Type B pancreatic cell (in vitro differentiated cells): Measurements from ENCODE around the gene ZSCAN5B. TPM values are rescaled to one million over a fixed set of nuclear protein-coding genes. Genes with fewer than 3 reads are reported as not detected.

Source experiments
- DNase-seq: peaks from one replicate; pipeline ENCODE4 v3.0.0; 2021; ENCODE audit warnings: mixed read lengths; ENCODE audit not compliant: unreplicated experiment; ENCODE audit errors: extremely low spot score
- H3K27ac Mint-ChIP-seq: 2 replicates; pipeline ENCODE4 v1.8.0; 2021; ENCODE audit warnings: mild to moderate bottlenecking, mixed read lengths
- H3K27me3 Mint-ChIP-seq: 2 replicates; pipeline ENCODE4 v1.8.0; 2021; ENCODE audit warnings: mixed read lengths
- H3K36me3 Mint-ChIP-seq: 2 replicates; pipeline ENCODE4 v1.8.0; 2021; ENCODE audit warnings: mixed read lengths
- H3K4me1 Mint-ChIP-seq: one replicate; pipeline ENCODE4 v1.8.0; 2021; ENCODE audit warnings: mixed read lengths; ENCODE audit not compliant: unreplicated experiment
- H3K4me3 Mint-ChIP-seq: 2 replicates; pipeline ENCODE4 v1.8.0; 2021; ENCODE audit warnings: mild to moderate bottlenecking, mixed read lengths
- H3K9me3 Mint-ChIP-seq: 2 replicates; pipeline ENCODE4 v1.8.0; 2021; ENCODE audit warnings: mixed read lengths
- total RNA-seq: library from RNA; stranded (reverse); gene quantifications from 2 replicates; pipeline ENCODE4 v1.2.1, GENCODE V29; 2021; ENCODE audit warnings: low replicate concordance
- TF ChIP-seq, protein P1 (sequence below): fragments of 200-600 bp; sonication (generic); conservative IDR thresholded peaks from 2 replicates; pipeline ENCODE4 v1.5.0; 2021; ENCODE audit warnings: antibody characterized with exemption, mild to moderate bottlenecking

Gene ZSCAN5B
- total RNA-seq, 1 donor from 2014 or later = not detected

DNA sequence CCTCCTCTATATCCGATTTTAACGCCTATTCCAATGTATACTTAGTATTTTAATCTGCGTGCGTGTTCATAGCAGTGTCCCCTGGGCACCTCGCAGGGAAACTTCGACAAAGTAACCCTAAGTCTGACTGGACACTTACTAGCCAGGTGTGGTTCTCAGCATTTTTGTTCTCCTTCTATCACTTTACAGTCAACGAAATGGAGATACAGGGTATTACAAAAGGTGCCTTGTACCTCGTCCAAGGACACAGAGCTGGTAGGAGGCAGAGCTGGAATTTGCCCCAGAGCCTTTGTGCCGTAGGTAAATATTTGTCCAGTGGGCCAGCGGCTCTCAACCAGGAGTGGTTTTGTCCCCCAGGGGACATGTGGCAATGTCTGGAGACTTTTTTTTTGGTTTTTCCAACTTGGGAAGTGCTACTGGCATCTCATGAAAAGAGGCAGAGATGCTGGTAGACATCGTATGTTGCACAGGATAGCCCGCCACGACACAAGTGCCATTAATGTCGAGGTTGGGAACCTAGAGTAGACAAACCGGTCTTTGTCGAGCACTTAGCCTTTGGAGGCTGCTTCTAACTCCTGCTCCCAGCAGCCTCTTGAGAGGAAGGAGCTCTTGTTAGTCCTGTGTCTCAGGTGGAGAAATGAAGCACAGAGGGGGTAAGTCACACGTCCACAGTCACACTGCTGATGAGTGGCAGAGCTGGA lies 55.3 kb downstream of the ZSCAN5B start:
- DNase-seq = no peak
- H3K27me3 Mint-ChIP-seq = no peaks in the 10 kb centered on the region
- H3K4me3 Mint-ChIP-seq = peak overlapping the region; percentile 97
- H3K4me1 Mint-ChIP-seq = peaks cover 30% of the 10 kb centered on the region
- H3K36me3 Mint-ChIP-seq = no peaks in the 10 kb centered on the region
- H3K9me3 Mint-ChIP-seq = no peaks in the 10 kb centered on the region
- peak overlapping the region; percentile 90 for H3K27ac Mint-ChIP-seq
- TF ChIP-seq, protein P1, sequence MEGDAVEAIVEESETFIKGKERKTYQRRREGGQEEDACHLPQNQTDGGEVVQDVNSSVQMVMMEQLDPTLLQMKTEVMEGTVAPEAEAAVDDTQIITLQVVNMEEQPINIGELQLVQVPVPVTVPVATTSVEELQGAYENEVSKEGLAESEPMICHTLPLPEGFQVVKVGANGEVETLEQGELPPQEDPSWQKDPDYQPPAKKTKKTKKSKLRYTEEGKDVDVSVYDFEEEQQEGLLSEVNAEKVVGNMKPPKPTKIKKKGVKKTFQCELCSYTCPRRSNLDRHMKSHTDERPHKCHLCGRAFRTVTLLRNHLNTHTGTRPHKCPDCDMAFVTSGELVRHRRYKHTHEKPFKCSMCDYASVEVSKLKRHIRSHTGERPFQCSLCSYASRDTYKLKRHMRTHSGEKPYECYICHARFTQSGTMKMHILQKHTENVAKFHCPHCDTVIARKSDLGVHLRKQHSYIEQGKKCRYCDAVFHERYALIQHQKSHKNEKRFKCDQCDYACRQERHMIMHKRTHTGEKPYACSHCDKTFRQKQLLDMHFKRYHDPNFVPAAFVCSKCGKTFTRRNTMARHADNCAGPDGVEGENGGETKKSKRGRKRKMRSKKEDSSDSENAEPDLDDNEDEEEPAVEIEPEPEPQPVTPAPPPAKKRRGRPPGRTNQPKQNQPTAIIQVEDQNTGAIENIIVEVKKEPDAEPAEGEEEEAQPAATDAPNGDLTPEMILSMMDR = no peak

DNA sequence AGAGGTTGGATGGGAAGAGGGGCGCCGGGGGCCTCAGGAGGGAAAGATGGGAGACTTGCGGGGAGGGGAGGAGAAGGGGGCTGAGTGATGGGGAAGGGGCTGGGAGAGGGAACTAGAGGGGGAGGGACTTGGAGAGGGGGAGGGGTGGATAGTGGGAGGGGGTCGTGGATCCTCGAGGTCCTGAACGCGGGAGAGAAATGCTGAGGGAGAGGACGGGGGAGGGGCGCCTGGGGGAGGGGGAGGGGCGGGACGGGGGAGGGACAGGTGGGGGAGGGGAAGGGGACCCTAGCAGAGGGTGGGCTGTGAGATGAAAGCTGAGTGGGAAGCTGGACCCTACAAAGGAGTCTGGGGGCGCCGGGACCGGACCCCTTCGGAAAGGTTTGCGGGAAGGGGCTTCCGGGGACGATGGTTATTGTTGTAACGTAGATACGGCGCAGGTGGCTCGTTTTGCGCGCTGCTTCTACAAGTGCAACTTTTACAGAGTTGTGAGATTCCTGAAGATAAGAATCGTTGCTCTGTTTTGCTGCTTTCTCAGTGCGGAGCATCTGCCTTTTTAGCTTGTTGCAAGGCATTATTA lies 56.1 kb downstream of the ZSCAN5B start:
- Mint-ChIP-seq H3K27me3 (no peaks in the 10 kb centered on the region), H3K27ac (peak overlapping the region; percentile 90), H3K4me1 (peaks cover 30% of the 10 kb centered on the region), H3K4me3 (peak overlapping the region; percentile 97), H3K9me3 (no peaks in the 10 kb centered on the region), H3K36me3 (no peaks in the 10 kb centered on the region)
- DNase-seq = no peak
- TF ChIP-seq, protein P1 = no peak

DNA sequence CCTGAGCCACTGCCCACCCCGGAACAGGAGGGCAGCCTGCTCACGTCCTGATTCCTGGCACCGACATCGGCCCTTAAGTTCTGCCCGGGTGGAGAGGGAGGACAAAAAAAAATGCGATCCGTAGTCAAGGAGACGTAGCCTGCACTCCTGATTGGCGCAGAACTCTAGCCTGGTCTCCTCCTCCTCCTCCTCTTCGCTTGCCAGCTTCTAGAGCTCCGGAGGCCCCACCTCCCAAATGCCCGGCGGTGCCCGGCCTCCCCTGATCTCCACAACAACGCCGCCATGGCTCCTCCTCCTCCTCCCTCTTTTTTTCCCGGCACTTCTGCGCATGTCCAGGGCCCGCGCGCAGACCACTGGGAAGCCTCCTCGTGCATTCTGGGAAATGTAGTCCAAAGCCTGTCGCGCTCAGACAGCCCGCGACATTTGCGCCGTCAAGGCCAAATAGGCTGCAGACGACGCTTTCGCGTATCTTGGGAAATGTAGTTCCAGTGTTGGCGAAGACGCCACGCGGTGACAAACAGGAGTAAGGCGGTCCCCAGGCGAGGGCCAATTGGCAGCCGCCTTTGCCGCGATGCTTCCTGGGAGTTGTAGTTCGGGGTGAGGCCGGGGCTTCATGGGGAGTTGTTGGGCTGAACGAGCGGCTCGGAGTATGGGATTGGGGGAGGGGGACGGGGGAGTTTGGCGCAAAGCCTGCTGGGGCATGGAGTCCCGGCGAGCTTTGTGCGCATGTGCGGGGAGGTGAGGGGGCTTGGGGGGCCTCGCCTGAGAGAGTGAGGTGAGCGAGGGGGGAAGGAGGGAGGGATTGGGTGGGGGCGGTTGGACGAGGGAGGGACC lies 56.8 kb downstream of the ZSCAN5B start, which contains the start of gene ZNF444:
TSS of gene ZNF444 (plus strand) at position 705 of the 834 bp plus-strand sequence. CDS start 5,625 bp downstream, outside the sequence.
- H3K36me3 Mint-ChIP-seq = no peaks in the 10 kb centered on the region
- no peaks in the 10 kb centered on the region for H3K9me3 Mint-ChIP-seq
- DNase-seq = peak; percentile 99
- H3K4me1 Mint-ChIP-seq = peaks cover 33% of the 10 kb centered on the region
- TF ChIP-seq, protein P1 = no peak
- H3K27ac Mint-ChIP-seq = peak within 1 kb of the TSS; percentile 97
- H3K27me3 Mint-ChIP-seq = no peaks in the 10 kb centered on the region
- H3K4me3 Mint-ChIP-seq = peak within 1 kb of the TSS; percentile 97

DNA sequence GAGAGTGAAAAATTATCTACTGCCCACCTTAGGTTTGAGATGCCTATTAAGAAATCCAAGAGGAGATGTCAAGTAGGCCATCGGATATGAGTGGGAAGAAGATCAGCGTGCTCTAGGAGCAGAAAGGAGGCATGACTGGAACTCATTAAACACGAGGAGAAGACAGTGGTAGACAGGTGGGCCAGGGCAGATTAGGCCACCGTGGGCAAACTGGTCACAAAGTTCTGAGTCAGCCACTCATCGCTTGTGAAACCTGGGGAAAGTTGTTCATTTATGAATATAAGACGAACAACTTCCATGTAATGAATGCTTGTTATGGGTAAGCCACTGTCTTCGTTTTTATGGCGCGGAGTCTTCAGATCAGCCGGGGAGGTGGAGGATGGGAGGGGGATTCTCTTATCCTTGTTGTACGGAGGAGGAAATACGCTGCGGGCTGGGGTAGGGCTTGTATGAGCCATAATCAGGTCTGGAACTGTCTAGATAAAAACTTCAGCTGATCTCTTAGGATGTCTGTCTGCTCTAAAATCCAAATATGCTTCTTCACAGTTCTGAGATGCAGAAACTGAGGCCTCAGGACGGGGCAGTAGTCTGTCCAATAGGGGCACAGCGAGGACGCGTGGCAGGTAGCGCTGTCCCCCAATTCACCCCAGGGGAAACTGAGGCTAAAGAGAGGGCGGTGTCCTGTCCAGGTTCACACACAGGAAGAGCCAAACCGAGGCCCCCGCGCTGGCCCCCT lies 57.6 kb downstream of the ZSCAN5B start:
- H3K4me3 Mint-ChIP-seq = peak overlapping the region; percentile 97
- no peaks in the 10 kb centered on the region for H3K27me3 Mint-ChIP-seq
- TF ChIP-seq, protein P1 = no peak
- DNase-seq = no peak
- H3K4me1 Mint-ChIP-seq = peaks cover 33% of the 10 kb centered on the region
- no peaks in the 10 kb centered on the region for H3K9me3 Mint-ChIP-seq
- H3K36me3 Mint-ChIP-seq = no peaks in the 10 kb centered on the region
- peak overlapping the region; percentile 97 for H3K27ac Mint-ChIP-seq

Other genes with a start within 250 kb of the ZSCAN5B start
- gene NLRP8, start 250.0 kb downstream of the ZSCAN5B start, total RNA-seq = not detected in 2 replicates
- not detected in 2 replicates for gene NLRP5, start 211.0 kb downstream of the ZSCAN5B start, total RNA-seq
- 30.2 and 34.0 TPM in 2 replicates for gene ZNF787, start 76.5 kb downstream of the ZSCAN5B start, total RNA-seq
- gene ZNF444, start 56.5 kb downstream of the ZSCAN5B start, total RNA-seq = 37.4 and 40.7 TPM in 2 replicates
- not detected in 2 replicates for gene GALP, start 21.8 kb downstream of the ZSCAN5B start, total RNA-seq
- not detected in 2 replicates for gene ZSCAN5C, start 4.5 kb upstream of the ZSCAN5B start, total RNA-seq
- not detected in 2 replicates for gene EDDM13, start 75.0 kb upstream of the ZSCAN5B start, total RNA-seq
- gene ZSCAN5A, start 117.1 kb upstream of the ZSCAN5B start, total RNA-seq = 13.4 and 16.3 TPM in 2 replicates
- gene ZNF582, start 195.8 kb upstream of the ZSCAN5B start, total RNA-seq = 3.7 TPM in 2 replicates
- gene ZNF583, start 206.5 kb upstream of the ZSCAN5B start, total RNA-seq = 5.8 and 11.5 TPM in 2 replicates